ENCODE measurements around the gene DLEC1.

GRCh38 chr3:38002940-38003339 is 36.1 kb upstream of the DLEC1 start:
- TF ChIP-seq, protein P1, sequence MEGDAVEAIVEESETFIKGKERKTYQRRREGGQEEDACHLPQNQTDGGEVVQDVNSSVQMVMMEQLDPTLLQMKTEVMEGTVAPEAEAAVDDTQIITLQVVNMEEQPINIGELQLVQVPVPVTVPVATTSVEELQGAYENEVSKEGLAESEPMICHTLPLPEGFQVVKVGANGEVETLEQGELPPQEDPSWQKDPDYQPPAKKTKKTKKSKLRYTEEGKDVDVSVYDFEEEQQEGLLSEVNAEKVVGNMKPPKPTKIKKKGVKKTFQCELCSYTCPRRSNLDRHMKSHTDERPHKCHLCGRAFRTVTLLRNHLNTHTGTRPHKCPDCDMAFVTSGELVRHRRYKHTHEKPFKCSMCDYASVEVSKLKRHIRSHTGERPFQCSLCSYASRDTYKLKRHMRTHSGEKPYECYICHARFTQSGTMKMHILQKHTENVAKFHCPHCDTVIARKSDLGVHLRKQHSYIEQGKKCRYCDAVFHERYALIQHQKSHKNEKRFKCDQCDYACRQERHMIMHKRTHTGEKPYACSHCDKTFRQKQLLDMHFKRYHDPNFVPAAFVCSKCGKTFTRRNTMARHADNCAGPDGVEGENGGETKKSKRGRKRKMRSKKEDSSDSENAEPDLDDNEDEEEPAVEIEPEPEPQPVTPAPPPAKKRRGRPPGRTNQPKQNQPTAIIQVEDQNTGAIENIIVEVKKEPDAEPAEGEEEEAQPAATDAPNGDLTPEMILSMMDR (conservative IDR thresholded peaks at IDR 0.05 in 1 of 2, IDR thresholded peaks at IDR 0.05 in 1 of 2; ENCODE audit: extremely low read depth in 1 of 2, insufficient read depth in 1 of 2, low read depth in 1 of 2, low read length in 2 of 2), result no peak
- TF ChIP-seq EZH2 (IDR thresholded peaks at IDR 0.05; ENCODE audit: borderline replicate concordance, low read length), result no peak

All from mammary epithelial cell (primary cell).